CD4-positive, alpha-beta T cell treated with Interleukin-4 for 4 hours (primary cell): ENCODE data around the gene RAB17.

ENCODE experiments used
- DNase-seq: peaks from one replicate; pipeline ENCODE4 v3.0.0-alpha.2; 2020

Gene RAB17

DNA sequence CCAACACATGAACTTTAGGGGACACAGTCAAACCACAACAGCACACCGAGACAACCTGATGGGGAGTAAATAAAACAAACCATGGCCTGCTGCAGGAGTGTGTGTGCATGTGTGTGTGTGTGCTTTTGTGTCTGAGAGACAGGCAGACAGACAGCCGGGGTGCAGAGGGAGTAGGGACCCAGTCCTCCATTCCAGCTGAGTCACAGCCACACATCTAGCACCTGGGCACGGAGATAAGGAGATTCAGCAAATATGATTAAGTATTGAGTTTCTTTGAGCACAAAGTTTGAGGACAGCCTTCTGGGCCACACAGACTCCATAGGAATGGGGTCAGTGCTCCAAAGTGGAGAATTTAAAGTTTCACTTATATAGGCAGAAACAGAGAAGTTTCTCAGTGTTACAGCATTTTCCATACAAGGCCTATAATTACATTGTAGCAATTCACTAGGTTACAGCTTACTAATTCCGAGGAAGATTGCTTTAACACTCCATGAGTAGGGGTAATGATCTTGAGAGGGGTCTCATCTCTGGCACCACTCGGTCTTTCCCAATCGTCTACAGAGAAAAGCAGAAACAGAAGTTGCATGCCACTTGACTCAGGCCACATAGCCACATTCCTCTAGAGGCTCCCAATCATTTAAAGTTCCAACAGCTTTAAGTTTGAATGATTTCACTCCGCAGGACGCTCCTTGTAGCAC, 55.0 kb downstream of the RAB17 start:
- no peak for DNase-seq

DNA sequence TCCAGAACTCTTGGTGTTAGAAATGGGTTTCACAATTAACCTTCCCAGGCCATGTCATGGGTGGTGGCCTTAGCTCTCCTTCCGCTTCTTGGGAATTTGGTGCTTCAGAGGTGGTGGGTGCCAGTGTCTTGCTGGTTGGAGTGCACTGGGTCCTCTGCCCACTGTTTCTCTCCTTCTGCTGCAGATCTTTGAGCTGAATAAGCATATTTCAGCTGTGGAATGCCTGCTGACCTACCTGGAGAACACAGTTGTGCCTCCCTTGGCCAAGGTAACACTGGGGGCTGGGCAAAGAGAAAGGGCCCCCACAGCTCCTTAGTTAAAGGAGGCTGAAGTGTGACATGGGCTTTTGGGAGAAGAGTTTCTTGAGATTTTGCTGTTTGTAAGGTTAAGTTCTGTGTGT, 56.2 kb downstream of the RAB17 start:
- no peak for DNase-seq

DNA sequence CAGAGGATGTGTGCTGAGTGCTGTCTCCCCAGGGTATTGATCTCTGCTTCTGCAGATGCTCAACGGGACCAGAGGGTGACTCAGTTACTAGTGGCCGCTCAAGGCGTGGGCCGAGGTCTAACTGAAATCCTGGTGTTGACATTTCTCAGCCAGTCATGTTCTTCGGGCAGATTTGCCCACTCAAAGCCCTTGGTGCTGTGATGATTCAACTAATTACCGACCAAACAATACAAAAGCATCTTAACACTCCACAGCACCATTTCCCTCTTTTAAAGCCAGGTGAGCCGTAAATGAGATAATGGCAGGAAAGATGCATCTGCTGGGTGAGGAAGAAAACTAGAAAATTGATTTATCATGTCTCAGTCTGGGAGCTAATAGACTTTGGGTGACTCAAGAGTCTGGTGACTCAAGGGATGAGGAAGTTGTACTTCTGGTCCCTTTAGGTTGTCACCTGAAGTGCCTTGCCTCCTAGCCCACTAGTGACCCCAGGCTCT, 56.8 kb downstream of the RAB17 start:
- no peak for DNase-seq

DNA sequence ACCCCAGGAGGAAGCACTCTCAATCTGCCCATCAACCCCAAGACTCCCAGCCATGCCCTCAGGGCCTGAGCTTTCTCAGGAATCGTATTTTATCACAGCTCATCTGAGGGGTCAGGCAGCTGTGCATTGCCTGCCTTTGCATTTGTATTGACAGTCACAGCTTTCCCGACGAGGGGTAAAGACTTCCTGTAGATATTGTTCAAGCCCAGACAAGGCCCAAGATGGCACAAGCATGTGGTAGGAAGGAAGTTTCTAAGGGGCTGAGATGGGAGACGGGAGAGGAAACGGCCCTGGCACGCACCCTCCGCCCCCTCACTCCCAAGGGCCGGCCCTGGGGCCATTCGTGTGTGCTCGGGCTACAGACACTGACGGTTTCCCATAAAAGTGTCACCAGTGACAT, 58.4 kb downstream of the RAB17 start:
- DNase-seq = no peak

DNA sequence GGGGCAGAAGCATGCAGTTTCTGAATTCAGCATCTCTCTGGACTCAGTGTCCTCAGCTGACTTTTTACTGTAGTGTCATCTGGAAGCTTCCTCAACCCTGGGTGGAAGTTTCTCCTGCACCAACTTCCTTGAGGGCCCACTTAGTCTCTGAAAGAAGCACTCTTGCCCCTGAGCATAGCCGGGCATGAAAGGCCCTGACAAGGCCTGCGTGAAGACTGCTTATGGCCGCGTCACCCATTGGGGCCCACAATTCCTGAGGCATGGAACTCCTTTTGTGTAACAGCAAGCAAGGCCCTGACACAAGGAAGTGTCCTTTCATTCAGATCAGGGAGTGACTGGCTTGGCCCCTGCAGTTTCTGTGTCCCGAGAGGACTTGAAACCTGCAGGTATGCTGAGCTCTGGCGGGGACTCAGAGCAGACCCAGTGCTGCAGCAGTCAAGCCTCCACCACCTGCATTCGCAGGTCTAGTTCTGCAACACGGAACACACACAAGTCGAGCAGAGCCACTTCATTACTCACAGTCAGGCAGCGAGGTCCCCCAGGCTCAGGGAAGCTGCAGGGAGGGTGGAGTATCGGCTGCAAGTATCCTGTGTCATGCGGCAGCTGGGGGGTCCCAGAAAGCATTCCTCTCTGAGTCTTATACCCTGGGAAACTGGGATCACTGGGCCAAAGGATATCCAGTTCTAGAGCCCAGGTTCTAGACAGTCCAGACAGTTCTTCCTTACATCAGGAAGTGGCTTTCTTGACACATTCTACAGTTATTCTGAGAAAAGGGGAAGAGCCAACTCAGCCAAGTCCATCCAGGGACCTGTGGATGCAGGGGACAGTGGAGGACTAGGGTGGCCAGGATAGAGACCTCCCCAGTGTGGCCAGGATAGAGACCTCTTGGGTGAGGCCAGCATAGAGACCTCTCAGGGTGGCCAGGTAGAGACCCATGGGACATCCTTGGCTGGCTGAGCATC, 59.8 kb downstream of the RAB17 start:
- no peak for DNase-seq

DNA sequence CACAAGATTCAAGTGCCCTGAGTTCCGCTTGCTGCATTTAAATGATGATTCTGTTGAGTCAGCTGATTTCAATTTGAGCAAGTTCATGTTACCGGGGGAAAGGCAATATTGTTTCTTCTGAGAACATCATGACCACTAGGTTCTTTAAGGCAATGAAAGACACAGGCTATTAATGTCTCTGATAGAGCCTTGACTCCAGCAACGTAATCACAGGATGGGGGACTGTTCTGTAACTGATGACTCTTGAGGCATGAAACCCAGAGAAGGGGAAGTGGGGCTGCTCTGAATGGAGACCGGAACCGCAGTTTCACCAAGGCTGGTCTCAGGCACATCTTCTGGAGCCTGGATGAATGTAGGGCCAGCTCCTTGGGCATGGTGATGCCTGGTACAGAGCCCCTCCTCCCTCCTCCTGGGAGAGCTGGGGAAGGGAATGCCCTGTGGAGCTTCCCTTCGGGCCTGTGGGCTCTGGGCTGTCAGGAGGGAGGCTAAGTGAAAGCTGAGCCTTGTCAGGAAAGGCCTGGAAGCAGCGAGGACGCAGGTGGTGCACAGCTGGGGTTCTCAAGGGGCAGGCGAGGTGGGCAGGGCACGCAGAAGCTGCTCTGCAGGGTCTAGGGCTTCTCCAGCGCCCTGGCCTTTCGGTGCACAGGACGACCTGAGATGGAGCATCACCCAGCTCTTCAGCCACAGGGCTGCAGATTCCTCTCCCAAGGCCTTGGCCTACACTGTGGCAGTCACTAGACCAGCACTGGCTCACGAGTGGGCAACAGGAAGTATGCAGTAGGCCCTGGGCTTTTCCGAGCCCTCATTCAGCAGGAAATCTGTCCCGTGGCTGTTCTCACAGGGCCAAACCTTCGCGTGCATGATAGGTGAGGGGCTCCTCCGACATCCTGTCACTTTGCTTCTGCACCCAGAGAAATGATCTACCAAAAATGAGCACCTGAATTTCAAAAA, 60.8 kb downstream of the RAB17 start:
- DNase-seq = no peak

DNA sequence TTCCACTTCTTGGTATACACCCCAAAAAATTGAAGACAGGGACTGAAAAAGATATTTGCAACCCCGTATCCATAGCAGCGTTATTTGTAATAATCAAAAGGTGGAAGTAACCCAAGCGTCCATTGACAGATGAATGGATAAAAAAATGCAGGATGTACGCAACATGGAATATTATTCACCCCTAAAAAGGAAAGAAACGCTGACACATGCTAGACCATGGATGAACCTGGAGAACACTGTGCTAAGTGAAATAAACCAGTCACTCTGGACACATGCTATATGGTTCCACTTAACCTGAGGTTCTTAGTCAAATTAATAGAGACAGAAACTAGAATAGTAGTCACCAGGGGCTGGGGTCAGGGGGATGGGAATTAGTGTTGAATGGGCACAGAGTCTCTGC, 62.8 kb downstream of the RAB17 start:
- no peak for DNase-seq

DNA sequence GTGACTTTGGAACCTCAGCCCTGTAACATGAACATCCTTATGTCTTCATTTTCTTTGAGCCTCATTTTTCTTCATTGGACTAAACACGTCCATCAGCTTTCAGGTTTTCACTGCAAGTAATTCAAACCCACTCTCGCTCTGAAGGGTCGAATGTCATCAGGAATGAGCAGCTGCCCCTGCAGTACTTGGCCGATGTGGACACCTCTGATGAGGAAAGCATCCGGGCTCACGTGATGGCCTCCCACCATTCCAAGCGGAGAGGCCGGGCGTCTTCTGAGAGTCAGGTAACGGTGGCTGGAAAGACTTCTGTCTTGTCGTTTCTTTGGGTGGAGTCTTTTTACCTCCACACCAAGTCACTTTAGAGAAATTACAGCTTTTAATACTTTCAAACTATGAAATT, 63.3 kb downstream of the RAB17 start:
- no peak for DNase-seq

DNA sequence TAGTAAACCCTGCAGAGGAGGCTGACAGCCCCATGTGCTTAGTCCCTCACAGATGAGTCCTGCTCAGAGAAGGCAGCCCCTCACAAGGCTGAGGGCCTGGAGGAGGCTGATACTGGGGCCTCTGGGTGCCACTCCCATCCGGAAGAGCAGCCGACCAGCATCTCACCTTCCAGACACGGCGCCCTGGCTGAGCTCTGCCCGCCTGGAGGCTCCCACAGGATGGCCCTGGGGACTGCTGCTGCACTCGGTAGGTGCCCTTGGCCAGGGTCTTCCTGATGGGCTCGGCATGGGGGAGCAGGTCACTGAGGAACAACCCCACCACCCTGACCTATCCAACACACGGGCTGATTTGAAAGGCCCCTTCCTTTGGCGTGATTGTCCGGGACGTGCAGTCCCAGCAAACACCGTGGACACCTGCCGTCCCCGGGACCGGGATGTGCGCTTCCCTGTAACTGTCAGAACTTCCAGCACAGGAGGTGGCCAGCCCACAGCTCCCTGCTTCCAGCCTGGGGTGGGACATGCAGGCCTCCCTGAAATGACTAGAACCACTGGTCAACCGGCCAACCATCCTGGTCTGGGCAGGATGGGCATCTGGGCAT, 64.9 kb downstream of the RAB17 start:
- DNase-seq = no peak

DNA sequence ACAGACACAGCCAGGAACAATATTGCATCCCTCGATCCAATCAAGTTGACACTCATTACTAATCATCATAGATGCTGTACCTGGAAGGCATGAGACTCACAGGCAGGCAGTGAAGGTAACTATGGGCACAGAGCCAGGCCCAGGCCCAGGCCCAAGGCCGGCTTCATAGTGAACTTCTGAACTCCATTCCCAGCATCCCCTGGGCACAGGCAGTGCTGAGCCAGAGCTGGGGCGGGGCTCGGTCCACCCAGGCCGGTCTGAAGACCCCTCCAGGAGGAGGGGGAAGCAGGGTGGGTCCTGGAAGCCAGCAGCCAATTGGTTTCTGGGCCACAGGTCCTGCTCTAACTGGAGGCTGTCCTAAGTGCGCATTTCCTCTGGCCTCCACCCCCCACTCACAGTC, 65.9 kb downstream of the RAB17 start:
- DNase-seq = no peak
